ENCODE measurements around the gene PATE3.

Gene PATE3

GRCh38 chr11:125787827-125788226, at the start of gene PATE3:
TSS of gene PATE3 (plus strand) at chr11:125788127. CDS start at chr11:125788152, 25 bp downstream.
- Histone ChIP-seq H3K36me3 (ENCODE audit: insufficient read depth, low read length) (no peaks in the 10 kb centered on the region), H3K9me3 (ENCODE audit: control insufficient read depth, insufficient read depth, low read length) (peaks cover 4% of the 10 kb centered on the region; the same call in 1 of the 2 replicates), H3K4me1 (ENCODE audit: insufficient read depth, low read length) (no peaks in the 10 kb centered on the region), H3K9ac (ENCODE audit: low read depth, low read length) (no peak within 1 kb of the TSS)

- no peaks in the 10 kb centered on the region for H3K9me3 ChIP-seq (ENCODE audit: control insufficient read depth, insufficient read depth, low read length)
- no peaks in the 10 kb centered on the region for H3K36me3 ChIP-seq (ENCODE audit: insufficient read depth, low read length)
- no peak overlapping the region for H3K9ac ChIP-seq (ENCODE audit: low read depth, low read length)
- H3K4me1 ChIP-seq (ENCODE audit: insufficient read depth, low read length), result no peaks in the 10 kb centered on the region
These were observed 47.3 kb upstream of the PATE3 start for GRCh38 chr11:125740617-125741016.

GRCh38 chr11:125743681-125744080, 44.2 kb upstream of the PATE3 start:
- Histone ChIP-seq H3K36me3 (ENCODE audit: insufficient read depth, low read length) (no peaks in the 10 kb centered on the region), H3K4me1 (ENCODE audit: insufficient read depth, low read length) (no peaks in the 10 kb centered on the region)

DNA sequence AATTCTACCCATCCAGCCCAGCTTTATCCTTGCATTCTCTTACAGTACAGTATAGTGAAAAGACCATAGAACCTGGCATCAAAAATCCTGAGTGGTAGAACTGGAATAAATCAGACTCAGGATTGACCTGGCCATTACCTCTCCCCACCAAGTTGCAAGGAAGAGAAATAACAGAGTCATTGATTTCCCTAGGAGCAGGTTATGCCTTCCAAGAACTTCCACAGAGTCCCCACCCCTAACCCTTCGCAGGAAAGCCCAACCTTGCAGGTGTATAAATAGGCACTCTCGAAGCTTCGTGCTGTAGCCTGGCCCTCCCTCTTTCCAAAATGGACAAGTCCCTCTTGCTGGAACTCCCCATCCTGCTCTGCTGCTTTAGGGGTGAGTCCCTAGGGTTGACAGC, 41.9 kb upstream of the PATE3 start, which contains the start of gene PATE1:
Gene PATE1 (plus strand): TSS at position 301 of the 400 bp plus-strand sequence. CDS start 26 bp downstream, at position 327.
- Histone ChIP-seq H3K36me3 (ENCODE audit: insufficient read depth, low read length) (no peaks in the 10 kb centered on the region), H3K9me3 (ENCODE audit: control insufficient read depth, insufficient read depth, low read length) (no peaks in the 10 kb centered on the region), H3K9ac (ENCODE audit: low read depth, low read length) (no peak within 1 kb of the TSS), H3K4me1 (ENCODE audit: insufficient read depth, low read length) (no peaks in the 10 kb centered on the region)

More at GRCh38 chr11:125743681-125744080, 44.2 kb upstream of the PATE3 start:
- no peak overlapping the region for H3K9ac ChIP-seq (ENCODE audit: low read depth, low read length)
- H3K9me3 ChIP-seq (ENCODE audit: control insufficient read depth, insufficient read depth, low read length), result no peaks in the 10 kb centered on the region

DNA sequence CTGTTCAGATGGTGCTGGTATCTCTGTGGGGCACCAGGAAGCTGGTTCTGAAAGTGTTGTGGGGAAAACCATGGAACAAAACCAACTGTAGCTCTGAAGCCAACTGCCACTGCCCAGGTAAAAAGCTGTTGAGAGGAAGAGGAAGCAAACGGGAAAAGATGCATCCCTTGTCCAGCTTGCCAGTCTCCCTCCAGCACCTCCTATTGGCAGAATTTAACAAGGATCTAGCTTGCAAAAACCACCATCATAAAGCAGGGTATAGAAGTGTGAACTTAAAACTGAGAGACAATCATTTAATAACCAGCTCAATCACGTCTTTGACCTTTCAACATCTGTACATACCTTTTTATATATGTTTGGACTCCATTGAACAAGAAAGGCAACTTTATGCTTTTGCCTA, 37.3 kb upstream of the PATE3 start:
- H3K4me1 ChIP-seq (ENCODE audit: insufficient read depth, low read length), result no peaks in the 10 kb centered on the region
- no peaks in the 10 kb centered on the region for H3K9me3 ChIP-seq (ENCODE audit: control insufficient read depth, insufficient read depth, low read length)
- no peak overlapping the region for H3K9ac ChIP-seq (ENCODE audit: low read depth, low read length)
- H3K36me3 ChIP-seq (ENCODE audit: insufficient read depth, low read length), result no peaks in the 10 kb centered on the region

GRCh38 chr11:125756050-125756449, 31.9 kb upstream of the PATE3 start:
- no peaks in the 10 kb centered on the region for H3K9me3 ChIP-seq (ENCODE audit: control insufficient read depth, insufficient read depth, low read length)
- H3K9ac ChIP-seq (ENCODE audit: low read depth, low read length), result no peak overlapping the region

DNA sequence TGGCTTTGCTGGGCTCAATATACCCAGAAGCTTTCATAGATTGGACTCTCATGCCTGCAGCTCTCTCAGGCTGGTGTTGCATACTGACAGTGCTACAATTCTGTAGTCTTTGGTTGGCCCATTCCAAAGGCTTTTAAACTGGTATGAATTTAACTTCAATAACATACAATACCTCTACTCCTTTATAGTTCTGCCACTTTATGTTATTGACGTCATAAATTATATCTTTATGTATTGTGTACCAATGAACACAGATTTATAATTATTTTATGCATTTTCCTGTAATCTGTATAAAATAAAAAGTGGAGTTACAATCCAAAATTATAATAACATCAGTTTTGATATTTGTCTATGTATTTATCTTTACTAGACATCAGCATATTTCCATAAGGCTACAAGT, 25.5 kb upstream of the PATE3 start:
- H3K9me3 ChIP-seq (ENCODE audit: control insufficient read depth, insufficient read depth, low read length), result no peaks in the 10 kb centered on the region
- H3K36me3 ChIP-seq (ENCODE audit: insufficient read depth, low read length), result no peaks in the 10 kb centered on the region
- no peak overlapping the region for H3K9ac ChIP-seq (ENCODE audit: low read depth, low read length)
- H3K4me1 ChIP-seq (ENCODE audit: insufficient read depth, low read length), result no peaks in the 10 kb centered on the region

More at GRCh38 chr11:125756050-125756449, 31.9 kb upstream of the PATE3 start:
- H3K4me1 ChIP-seq (ENCODE audit: insufficient read depth, low read length), result no peaks in the 10 kb centered on the region
- no peaks in the 10 kb centered on the region for H3K36me3 ChIP-seq (ENCODE audit: insufficient read depth, low read length)

GRCh38 chr11:125763483-125763882, 24.4 kb upstream of the PATE3 start:
- no peaks in the 10 kb centered on the region for H3K36me3 ChIP-seq (ENCODE audit: insufficient read depth, low read length)
- H3K4me1 ChIP-seq (ENCODE audit: insufficient read depth, low read length), result no peaks in the 10 kb centered on the region
- no peaks in the 10 kb centered on the region for H3K9me3 ChIP-seq (ENCODE audit: control insufficient read depth, insufficient read depth, low read length)
- no peak overlapping the region for H3K9ac ChIP-seq (ENCODE audit: low read depth, low read length)

GRCh38 chr11:125766251-125766650, 21.7 kb upstream of the PATE3 start:
- H3K36me3 ChIP-seq (ENCODE audit: insufficient read depth, low read length), result no peaks in the 10 kb centered on the region
- no peaks in the 10 kb centered on the region for H3K4me1 ChIP-seq (ENCODE audit: insufficient read depth, low read length)
- H3K9me3 ChIP-seq (ENCODE audit: control insufficient read depth, insufficient read depth, low read length), result no peaks in the 10 kb centered on the region
- no peak overlapping the region for H3K9ac ChIP-seq (ENCODE audit: low read depth, low read length)

GRCh38 chr11:125768336-125769046, 19.4 kb upstream of the PATE3 start:
- H3K9ac ChIP-seq (ENCODE audit: low read depth, low read length), result no peak overlapping the region

GRCh38 chr11:125770583-125770982, 17.3 kb upstream of the PATE3 start:
- H3K4me1 ChIP-seq (ENCODE audit: insufficient read depth, low read length), result no peaks in the 10 kb centered on the region
- no peaks in the 10 kb centered on the region for H3K36me3 ChIP-seq (ENCODE audit: insufficient read depth, low read length)
- no peak overlapping the region for H3K9ac ChIP-seq (ENCODE audit: low read depth, low read length)
- no peaks in the 10 kb centered on the region for H3K9me3 ChIP-seq (ENCODE audit: control insufficient read depth, insufficient read depth, low read length)

More at GRCh38 chr11:125768336-125769046, 19.4 kb upstream of the PATE3 start:
- Histone ChIP-seq H3K36me3 (ENCODE audit: insufficient read depth, low read length) (no peaks in the 10 kb centered on the region), H3K9me3 (ENCODE audit: control insufficient read depth, insufficient read depth, low read length) (no peaks in the 10 kb centered on the region), H3K4me1 (ENCODE audit: insufficient read depth, low read length) (no peaks in the 10 kb centered on the region)

DNA sequence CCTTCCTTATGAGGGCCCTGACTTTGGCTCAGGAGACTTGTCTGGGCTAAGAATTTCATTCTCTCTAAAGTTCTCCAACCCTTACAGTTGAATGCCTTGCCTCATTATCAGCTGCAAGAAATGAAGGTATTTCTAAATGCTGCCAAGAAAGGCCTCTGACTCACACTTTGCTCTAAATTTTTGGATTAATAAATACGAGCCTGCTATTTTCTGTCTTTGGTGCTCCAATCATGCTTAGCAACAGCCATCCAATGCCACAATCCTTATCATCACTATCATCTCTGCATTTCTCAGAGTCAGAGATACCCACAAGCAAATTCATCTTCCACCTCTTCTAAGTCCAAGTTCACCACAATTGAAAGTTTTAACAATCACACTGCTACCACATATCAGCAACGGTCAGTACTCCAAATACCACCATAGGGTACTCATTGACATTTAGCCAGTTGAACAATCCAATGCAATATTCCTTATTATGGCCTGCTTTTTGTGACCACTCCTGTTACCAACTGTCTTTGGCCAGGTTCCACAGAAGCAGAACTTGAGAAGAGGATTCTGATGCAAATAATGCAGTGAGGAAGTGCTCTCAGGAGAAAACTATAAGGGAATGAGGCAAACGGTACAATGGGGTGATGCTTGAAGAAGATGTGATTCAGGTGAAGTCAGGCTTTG, 15.0 kb upstream of the PATE3 start:
- no peaks in the 10 kb centered on the region for H3K9me3 ChIP-seq (ENCODE audit: control insufficient read depth, insufficient read depth, low read length)
- H3K36me3 ChIP-seq (ENCODE audit: insufficient read depth, low read length), result no peaks in the 10 kb centered on the region
- H3K9ac ChIP-seq (ENCODE audit: low read depth, low read length), result no peak overlapping the region
- no peaks in the 10 kb centered on the region for H3K4me1 ChIP-seq (ENCODE audit: insufficient read depth, low read length)

DNA sequence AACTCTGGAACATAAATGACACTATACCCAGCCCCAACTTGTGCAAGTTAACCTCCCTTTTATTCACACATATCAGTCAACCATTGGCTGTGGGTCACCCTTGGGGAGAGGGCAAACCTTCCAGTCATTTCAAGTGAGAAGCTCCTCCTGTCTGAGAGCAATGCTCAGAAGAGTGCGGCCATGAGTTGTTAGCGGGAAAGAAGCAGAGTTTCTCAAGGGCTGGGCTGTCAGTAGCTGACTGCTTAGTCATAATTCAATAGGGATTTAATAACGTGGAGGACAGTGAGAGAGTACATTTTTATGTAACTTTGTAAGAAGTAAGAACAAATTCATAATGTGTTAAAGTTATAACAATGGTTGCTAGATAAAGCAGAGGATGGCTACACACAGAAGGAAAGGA, 14.4 kb upstream of the PATE3 start:
- no peak overlapping the region for H3K9ac ChIP-seq (ENCODE audit: low read depth, low read length)
- no peaks in the 10 kb centered on the region for H3K36me3 ChIP-seq (ENCODE audit: insufficient read depth, low read length)
- no peaks in the 10 kb centered on the region for H3K4me1 ChIP-seq (ENCODE audit: insufficient read depth, low read length)
- H3K9me3 ChIP-seq (ENCODE audit: control insufficient read depth, insufficient read depth, low read length), result no peaks in the 10 kb centered on the region

GRCh38 chr11:125777309-125777708, 10.6 kb upstream of the PATE3 start:
- Histone ChIP-seq H3K36me3 (ENCODE audit: insufficient read depth, low read length) (no peaks in the 10 kb centered on the region), H3K9me3 (ENCODE audit: control insufficient read depth, insufficient read depth, low read length) (no peaks in the 10 kb centered on the region), H3K4me1 (ENCODE audit: insufficient read depth, low read length) (no peaks in the 10 kb centered on the region), H3K9ac (ENCODE audit: low read depth, low read length) (no peak overlapping the region)

- Histone ChIP-seq H3K9me3 (ENCODE audit: control insufficient read depth, insufficient read depth, low read length) (no peaks in the 10 kb centered on the region), H3K9ac (ENCODE audit: low read depth, low read length) (no peak within 1 kb of the TSS), H3K36me3 (ENCODE audit: insufficient read depth, low read length) (no peaks in the 10 kb centered on the region), H3K4me1 (ENCODE audit: insufficient read depth, low read length) (no peaks in the 10 kb centered on the region)
These were observed 9.2 kb upstream of the PATE3 start, which contains the start of gene PATE2 for GRCh38 chr11:125778728-125779127. TSS of gene PATE2 (minus strand) at chr11:125778828. CDS start at chr11:125778773, 55 bp downstream.

All from ES-I3 (cell line).